ENCODE measurements around the gene STAM. TPM values are rescaled to one million over a fixed set of nuclear protein-coding genes. Genes with fewer than 3 reads are reported as not detected.

Gene STAM
- total and polyA plus RNA-seq, 9 of the 15 experiments (the other 6 are each of a cell fraction or from before 2014, with no cell fraction given) = 13.8 to 33.5 (median 26.4) TPM

DNA sequence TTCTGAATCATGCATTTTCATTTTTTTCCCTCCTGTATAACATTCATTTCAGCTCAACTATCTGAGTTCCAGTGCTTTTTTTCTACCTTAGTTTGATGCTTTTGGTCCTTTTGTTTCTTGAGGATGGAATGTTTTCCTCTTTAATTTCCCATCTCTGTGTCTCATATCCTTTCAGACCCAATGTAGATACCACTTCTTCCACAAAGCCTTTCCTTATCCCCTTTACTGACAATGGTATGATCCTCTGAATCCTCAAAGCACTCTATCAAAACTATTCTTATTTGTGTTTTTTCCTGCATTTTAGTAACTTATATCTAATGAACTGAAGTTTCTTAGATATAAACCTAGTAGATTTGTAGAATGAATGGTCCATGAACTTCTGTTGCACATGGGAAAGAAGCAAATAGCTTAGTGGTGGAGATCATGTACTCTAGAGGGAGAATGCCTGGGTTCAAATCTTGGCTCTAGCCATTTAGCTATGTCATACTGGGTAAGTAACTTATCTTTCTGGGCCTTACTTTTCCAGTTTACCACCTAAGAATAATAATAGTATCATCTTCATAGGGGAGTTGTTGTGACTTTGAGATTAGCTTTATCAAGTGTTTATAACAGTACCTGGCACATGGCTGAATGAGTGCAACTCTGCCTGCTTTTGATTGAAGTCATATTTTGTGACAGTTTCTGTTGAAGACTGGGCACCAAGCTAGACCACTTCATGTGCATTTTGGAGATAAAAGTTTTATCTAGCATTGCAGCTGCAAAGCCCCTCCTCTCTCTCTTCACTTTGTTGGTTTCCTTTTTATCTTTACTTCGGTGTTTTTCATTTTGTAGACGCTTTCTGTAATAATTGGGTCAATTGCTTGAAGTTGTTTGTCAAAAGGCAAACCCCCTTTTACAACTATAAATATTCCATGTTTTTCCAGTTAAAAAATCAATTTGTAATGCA lies 18.5 kb downstream of the STAM start (continued):
- TF ChIP-seq GABPB2 (CRISPR knock-in tag; conservative IDR thresholded peaks at IDR 0.05) (no peak), SMARCE1 (IDR thresholded peaks at IDR 0.05) (peak; percentile 99), NR1H2 (CRISPR knock-in tag; IDR thresholded peaks at IDR 0.05) (no peak), CBX8 (IDR thresholded peaks at IDR 0.05; ENCODE audit: borderline replicate concordance, extremely low read depth, low read depth, low read length, poor library complexity, severe bottlenecking) (no peak), TAF15 (IDR thresholded peaks at IDR 0.05; ENCODE audit: low read depth, low read length) (no peak), PHB2 (IDR thresholded peaks at IDR 0.05; ENCODE audit: low read depth) (peak; percentile 99), ZNF41 (CRISPR knock-in tag; conservative IDR thresholded peaks at IDR 0.05) (peak; percentile 53; the same call in 1 of the 2 replicates), ZNF445 (CRISPR knock-in tag; IDR thresholded peaks at IDR 0.05; ENCODE audit: low read depth) (no peak), SMC3 (conservative IDR thresholded peaks at IDR 0.05; ENCODE audit: insufficient read depth, low read depth, low read length) (no peak), NR2F6 (CRISPR knock-in tag; IDR thresholded peaks at IDR 0.05) (no peak), ZNF239 (CRISPR knock-in tag; IDR thresholded peaks at IDR 0.05) (peak; percentile 55; the same call in 1 of the 2 replicates), HNRNPL (IDR thresholded peaks at IDR 0.05; ENCODE audit: low read depth, low read length) (no peak), BRF1 (IDR thresholded peaks at IDR 0.05; ENCODE audit: borderline replicate concordance, extremely low read depth, insufficient read length) (no peak), STAT5A (IDR thresholded peaks at IDR 0.05; ENCODE audit: borderline replicate concordance, low read length) (peak; percentile 98), ZNF253 (CRISPR knock-in tag; conservative IDR thresholded peaks at IDR 0.05) (no peak), ARNT (IDR thresholded peaks at IDR 0.05) (peak; percentile 89 to 97), PML (IDR thresholded peaks at IDR 0.05; ENCODE audit: low read length) (peak; percentile 99)
- TF ChIP-seq, protein P1, sequence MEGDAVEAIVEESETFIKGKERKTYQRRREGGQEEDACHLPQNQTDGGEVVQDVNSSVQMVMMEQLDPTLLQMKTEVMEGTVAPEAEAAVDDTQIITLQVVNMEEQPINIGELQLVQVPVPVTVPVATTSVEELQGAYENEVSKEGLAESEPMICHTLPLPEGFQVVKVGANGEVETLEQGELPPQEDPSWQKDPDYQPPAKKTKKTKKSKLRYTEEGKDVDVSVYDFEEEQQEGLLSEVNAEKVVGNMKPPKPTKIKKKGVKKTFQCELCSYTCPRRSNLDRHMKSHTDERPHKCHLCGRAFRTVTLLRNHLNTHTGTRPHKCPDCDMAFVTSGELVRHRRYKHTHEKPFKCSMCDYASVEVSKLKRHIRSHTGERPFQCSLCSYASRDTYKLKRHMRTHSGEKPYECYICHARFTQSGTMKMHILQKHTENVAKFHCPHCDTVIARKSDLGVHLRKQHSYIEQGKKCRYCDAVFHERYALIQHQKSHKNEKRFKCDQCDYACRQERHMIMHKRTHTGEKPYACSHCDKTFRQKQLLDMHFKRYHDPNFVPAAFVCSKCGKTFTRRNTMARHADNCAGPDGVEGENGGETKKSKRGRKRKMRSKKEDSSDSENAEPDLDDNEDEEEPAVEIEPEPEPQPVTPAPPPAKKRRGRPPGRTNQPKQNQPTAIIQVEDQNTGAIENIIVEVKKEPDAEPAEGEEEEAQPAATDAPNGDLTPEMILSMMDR (IDR thresholded peaks at IDR 0.05 in 2 of 3, conservative IDR thresholded peaks at IDR 0.05 in 1 of 3; ENCODE audit: insufficient read depth in 2 of 3, low read depth in 1 of 3, low read length in 3 of 3) = no peak
- TF ChIP-seq, protein P2, sequence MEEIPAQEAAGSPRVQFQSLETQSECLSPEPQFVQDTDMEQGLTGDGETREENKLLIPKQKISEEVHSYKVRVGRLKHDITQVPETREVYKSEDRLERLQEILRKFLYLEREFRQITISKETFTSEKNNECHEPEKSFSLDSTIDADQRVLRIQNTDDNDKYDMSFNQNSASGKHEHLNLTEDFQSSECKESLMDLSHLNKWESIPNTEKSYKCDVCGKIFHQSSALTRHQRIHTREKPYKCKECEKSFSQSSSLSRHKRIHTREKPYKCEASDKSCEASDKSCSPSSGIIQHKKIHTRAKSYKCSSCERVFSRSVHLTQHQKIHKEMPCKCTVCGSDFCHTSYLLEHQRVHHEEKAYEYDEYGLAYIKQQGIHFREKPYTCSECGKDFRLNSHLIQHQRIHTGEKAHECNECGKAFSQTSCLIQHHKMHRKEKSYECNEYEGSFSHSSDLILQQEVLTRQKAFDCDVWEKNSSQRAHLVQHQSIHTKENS (CRISPR knock-in tag; IDR thresholded peaks at IDR 0.05) = no peak
- TF ChIP-seq, protein P3, sequence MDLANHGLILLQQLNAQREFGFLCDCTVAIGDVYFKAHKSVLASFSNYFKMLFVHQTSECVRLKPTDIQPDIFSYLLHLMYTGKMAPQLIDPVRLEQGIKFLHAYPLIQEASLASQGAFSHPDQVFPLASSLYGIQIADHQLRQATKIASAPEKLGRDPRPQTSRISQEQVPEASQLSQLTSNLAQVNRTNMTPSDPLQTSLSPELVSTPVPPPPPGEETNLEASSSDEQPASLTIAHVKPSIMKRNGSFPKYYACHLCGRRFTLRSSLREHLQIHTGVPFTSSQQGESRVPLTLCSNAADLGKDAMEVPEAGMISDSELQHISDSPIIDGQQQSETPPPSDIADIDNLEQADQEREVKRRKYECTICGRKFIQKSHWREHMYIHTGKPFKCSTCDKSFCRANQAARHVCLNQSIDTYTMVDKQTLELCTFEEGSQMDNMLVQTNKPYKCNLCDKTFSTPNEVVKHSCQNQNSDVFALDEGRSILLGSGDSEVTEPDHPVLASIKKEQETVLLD (IDR thresholded peaks at IDR 0.05) = peak; percentile 82
- TF ChIP-seq, protein P4, sequence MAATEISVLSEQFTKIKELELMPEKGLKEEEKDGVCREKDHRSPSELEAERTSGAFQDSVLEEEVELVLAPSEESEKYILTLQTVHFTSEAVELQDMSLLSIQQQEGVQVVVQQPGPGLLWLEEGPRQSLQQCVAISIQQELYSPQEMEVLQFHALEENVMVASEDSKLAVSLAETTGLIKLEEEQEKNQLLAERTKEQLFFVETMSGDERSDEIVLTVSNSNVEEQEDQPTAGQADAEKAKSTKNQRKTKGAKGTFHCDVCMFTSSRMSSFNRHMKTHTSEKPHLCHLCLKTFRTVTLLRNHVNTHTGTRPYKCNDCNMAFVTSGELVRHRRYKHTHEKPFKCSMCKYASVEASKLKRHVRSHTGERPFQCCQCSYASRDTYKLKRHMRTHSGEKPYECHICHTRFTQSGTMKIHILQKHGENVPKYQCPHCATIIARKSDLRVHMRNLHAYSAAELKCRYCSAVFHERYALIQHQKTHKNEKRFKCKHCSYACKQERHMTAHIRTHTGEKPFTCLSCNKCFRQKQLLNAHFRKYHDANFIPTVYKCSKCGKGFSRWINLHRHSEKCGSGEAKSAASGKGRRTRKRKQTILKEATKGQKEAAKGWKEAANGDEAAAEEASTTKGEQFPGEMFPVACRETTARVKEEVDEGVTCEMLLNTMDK (IDR thresholded peaks at IDR 0.05; ENCODE audit: borderline replicate concordance, insufficient read depth, low read depth, low read length, poor library complexity, severe bottlenecking) = no peak
